CD4-positive, alpha-beta T cell treated with Interleukin-12 subunit alpha and Interleukin-12 subunit beta, for 1 hour (primary cell): ENCODE results near the gene PYY.

ENCODE experiments used
- DNase-seq: peaks from one replicate; pipeline ENCODE4 v3.0.0-alpha.2; 2020

The PYY gene

GRCh38 chr17:43912635-43913304, 41.0 kb downstream of the PYY start:
- no peak for DNase-seq

- DNase-seq = no peak
Measured at GRCh38 chr17:43911904-43912303, 41.8 kb downstream of the PYY start.

- DNase-seq = no peak
Measured at GRCh38 chr17:43909537-43910231, 44.1 kb downstream of the PYY start.

- peak; percentile 66 for DNase-seq
Measured at GRCh38 chr17:43907998-43908721, 45.6 kb downstream of the PYY start.

- peak; percentile 57 for DNase-seq
Measured at GRCh38 chr17:43907425-43907981, 46.2 kb downstream of the PYY start, which contains the start of gene MPP2. MPP2 (minus strand) TSS chr17:43907536; CDS start chr17:43904460, 3,076 bp downstream.

GRCh38 chr17:43906951-43907424, 46.8 kb downstream of the PYY start:
- DNase-seq = peak; percentile 29

- DNase-seq = peak; percentile 39
Measured at GRCh38 chr17:43905985-43906852, 47.5 kb downstream of the PYY start.

- DNase-seq = no peak
Measured at GRCh38 chr17:43905400-43905984, 48.2 kb downstream of the PYY start.
